DMS79 (cell line): Measurements from ENCODE around the gene INTS4.
"Not testable (repeated sequence)": the region's sequence is repeated elsewhere in the genome, so short reads cannot be mapped to it uniquely, and the experiment has no call there.

ENCODE experiments used
- DNase-seq: peaks from one replicate; lab custom pipeline; 2025; lab: John Stamatoyannopoulos, UW

Gene INTS4, protein sequence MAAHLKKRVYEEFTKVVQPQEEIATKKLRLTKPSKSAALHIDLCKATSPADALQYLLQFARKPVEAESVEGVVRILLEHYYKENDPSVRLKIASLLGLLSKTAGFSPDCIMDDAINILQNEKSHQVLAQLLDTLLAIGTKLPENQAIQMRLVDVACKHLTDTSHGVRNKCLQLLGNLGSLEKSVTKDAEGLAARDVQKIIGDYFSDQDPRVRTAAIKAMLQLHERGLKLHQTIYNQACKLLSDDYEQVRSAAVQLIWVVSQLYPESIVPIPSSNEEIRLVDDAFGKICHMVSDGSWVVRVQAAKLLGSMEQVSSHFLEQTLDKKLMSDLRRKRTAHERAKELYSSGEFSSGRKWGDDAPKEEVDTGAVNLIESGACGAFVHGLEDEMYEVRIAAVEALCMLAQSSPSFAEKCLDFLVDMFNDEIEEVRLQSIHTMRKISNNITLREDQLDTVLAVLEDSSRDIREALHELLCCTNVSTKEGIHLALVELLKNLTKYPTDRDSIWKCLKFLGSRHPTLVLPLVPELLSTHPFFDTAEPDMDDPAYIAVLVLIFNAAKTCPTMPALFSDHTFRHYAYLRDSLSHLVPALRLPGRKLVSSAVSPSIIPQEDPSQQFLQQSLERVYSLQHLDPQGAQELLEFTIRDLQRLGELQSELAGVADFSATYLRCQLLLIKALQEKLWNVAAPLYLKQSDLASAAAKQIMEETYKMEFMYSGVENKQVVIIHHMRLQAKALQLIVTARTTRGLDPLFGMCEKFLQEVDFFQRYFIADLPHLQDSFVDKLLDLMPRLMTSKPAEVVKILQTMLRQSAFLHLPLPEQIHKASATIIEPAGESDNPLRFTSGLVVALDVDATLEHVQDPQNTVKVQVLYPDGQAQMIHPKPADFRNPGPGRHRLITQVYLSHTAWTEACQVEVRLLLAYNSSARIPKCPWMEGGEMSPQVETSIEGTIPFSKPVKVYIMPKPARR

DNA sequence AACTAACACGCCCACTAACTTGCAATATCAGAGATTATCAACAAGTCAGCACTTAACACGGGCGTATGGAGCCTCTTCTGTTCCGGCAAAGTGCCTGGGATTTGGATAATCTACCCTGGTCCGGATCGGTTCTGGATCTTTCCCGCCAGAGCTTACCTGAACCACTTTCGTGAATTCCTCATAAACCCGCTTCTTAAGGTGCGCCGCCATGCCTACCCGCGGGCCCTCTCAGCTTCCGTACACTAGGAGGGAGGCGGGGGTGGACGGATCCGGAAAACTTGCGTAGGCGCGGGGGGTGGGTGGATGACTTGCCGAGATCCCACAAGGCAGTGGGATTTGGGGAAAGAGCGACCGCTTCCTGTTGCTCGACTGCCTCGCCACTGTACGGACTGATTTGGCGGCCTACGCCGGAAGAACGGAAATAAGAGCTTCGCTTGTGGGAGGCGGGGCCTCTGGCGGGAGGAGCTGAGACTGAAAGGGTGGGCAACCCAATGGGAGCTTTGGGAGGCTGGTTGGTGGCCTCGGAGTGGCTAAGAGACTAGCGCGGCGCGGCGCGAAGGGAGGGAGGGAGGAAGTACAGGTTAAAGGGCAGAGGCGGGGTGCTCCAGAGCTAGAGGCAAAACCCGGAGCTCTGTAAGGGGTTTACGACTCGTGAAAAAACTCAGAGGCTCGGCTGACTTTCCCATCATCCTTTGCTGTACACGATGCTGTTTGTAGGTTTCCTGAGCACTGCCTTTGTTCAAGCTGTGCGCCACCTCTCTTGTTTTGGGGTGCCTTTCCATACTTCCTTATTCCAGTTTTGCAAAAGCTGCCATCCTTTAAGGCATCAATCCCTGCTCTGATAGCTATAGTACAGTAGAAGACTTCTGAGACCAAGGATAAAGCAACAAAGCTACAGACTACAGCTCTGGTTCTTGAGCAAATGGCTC is at the start of gene INTS4:
Gene INTS4 (minus strand): TSS at position 235 of the 929 bp plus-strand sequence. CDS start 25 bp downstream, at position 210.
- peak; percentile 100 for DNase-seq

- no peak for DNase-seq
Measured at GRCh38 chr11:78041843-78042440, 47.5 kb upstream of the INTS4 start.

DNA sequence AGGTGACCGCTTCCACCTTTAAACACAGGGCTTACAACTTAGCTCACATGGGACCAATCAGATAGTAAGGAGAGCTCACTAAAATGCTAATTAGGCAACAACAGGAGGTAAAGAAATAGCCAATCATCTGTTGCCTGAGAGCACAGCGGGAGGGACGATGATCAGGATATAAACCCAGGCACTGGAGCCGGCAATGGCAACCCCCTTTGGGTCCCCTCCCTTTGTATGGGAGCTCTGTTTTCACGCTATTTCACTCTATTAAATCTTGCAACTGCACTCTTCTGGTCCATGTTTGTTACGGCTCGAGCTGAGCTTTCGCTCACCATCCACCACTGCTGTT is 46.9 kb upstream of the INTS4 start:
- not testable (repeated sequence) for DNase-seq

- no peak for DNase-seq
Measured at GRCh38 chr11:78040691-78041379, 46.4 kb upstream of the INTS4 start.

DNA sequence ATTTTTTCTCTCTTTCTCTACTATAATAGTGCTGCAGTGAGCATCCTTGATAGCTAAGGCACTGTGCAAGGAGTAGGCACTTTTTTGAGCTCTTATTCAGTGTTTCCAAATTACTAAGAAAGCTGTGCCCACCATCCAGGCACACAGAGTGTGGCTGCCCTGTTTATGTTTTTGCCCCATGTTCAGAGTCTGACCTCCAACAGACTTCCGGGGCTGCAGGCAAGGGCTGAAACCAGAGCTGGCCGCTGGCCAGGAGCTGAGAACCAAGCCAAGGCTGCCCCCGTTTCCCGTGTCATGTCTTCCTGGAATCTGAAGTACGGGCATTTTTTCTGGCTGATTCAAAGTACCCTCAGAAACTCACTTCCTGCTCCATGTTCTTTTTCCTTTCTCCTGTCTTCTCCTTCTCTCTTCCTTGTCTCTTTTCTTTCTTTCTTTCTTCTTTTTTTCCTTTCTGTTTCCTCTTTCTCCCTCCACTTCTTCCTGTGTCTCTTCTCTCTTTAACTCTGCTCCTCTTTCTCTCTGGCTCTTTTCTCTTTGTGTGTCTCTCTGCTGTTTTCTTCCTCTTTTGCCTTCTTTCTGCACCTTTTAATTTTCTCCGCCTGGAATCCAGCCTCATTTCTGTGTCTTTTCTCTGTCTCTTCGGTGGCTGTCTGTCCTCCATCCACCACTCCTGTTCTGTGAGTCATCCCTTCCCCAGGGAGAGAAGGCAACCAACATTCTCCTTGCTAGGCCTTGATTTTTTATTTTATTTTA is 45.6 kb upstream of the INTS4 start:
- peak; percentile 82 for DNase-seq

GRCh38 chr11:78039391-78039918 is 45.0 kb upstream of the INTS4 start:
- DNase-seq, result peak; percentile 72

DNA sequence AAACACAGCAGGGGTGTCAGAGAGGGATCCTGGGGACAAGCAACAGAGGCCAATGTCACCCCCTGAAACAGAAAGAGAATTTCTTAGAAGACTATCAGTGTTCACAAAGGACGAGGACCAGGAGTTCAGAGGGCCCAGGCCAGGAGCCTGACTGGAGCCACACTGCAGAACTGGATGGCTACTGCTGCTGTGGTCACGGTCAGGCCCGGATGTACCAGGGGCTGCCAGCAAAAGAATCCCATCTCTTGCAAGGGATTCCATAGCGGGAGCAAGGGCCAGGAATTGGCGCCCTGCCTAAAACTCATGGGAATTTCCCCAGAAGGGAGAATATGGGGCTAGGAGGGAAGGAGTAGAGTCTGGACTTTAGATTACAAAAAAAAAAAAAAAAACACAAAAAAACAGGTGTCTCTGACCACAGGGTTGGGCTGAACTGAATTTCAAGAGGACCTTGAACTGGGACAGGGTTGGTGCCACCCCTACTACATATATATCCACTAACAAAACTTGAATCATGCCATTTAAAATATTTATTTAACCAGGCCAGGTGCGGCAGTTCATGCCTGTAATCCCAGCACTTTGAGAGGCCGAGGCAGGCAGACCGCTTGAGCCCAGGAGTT is 44.3 kb upstream of the INTS4 start:
- no peak for DNase-seq

DNA sequence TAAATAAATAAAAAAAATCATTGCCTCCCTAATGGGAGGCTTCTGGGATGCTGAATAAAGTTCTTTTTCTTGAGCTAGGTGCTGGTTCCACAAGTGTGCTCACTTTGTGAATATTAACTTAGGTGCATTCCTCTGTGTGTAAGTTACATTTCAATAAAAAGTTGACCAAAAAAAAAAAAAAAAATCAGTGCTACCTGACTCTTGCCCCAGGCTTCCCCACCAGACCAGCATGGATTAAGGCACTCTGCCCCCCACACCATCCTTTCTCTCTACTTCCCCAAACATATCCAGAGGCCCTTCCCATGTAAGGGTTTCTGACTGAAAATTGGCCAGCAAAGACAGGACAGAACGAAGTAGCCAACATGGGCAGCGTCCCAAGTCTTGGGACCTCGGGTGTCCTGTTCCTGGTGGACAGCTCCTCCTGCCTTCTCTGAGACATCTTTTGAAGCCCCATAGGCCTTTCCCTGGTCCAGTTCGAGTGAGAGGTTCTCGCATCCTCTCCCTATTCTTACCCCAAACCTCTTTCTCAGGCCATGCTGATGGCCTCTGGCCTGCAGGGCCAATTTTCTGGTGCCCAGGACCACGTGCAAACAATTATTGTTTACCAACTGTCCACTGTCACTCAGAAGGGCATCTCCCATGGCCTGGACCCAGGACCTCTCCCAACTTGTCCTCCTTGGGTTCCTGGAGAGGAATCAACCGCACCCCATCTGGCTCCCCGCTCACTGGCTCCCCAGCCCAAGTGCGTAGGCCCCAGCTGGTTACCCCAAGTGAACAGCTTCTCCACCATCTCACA is 43.6 kb upstream of the INTS4 start:
- DNase-seq, result no peak

DNA sequence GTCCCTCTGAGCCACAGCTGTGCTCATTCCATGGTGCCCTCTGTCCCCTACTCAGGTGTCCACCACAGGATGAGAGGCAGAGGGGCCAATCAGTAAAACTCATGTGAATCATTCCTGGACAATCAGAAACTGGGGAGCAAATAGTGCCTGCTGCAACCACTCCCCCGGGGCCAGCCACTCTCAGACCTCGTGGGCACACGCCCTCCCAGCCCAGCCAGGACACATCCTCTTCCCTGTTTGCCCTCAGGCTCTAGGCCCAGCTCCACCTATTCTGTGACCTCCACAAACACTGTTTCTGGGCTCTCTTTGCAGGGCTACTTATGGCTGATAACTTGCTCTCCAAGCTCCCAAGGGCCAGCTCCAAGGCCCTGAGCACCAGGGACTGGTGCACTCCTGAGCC is 42.6 kb upstream of the INTS4 start:
- DNase-seq, result peak; percentile 27

DNA sequence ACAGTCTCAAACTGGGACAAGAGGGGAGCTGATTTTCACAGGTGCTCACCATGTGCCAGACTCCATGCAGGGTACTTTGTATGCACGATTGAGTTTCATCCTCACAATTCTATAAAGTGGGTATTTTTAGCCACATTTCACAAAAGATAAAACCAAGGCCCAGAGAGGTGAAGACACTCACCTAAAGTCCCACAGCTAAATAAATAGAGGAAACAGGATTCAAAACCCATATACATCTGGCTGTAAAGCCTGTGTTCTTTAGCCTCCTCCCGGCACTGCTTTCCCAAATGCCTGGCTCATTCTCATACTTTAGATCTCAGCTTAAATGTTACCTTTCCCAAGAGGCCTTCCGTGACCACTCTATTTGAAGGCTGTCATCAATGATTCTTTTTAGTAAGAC is 41.8 kb upstream of the INTS4 start:
- DNase-seq, result no peak

DNA sequence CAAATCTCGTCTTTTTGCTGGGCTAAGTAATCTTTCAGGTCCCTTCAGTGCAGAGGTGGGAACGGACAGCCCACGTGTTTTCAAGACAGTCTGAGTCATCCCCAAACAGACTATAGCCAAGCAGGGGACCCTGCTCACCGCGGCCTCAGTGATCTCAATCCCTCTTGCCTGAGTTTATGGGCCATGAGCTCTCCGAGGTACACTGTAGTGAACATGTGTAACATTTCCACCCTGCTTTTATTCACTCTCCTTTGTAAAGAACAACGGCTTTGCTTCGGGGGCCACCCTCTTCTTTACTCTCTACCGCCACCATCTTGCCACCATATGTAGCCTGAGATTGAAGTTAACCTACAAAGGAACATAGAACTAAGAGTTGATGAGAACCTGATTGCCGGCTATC is 40.2 kb upstream of the INTS4 start:
- DNase-seq, result no peak

- no peak for DNase-seq
Measured at GRCh38 chr11:78033040-78033439, 38.6 kb upstream of the INTS4 start.

- DNase-seq, result no peak
Measured at GRCh38 chr11:78032090-78032489, 37.6 kb upstream of the INTS4 start.

GRCh38 chr11:78031629-78032028 is 37.2 kb upstream of the INTS4 start:
- DNase-seq, result peak; percentile 11

GRCh38 chr11:78030429-78031325 is 36.2 kb upstream of the INTS4 start:
- DNase-seq, result peak; percentile 100

DNA sequence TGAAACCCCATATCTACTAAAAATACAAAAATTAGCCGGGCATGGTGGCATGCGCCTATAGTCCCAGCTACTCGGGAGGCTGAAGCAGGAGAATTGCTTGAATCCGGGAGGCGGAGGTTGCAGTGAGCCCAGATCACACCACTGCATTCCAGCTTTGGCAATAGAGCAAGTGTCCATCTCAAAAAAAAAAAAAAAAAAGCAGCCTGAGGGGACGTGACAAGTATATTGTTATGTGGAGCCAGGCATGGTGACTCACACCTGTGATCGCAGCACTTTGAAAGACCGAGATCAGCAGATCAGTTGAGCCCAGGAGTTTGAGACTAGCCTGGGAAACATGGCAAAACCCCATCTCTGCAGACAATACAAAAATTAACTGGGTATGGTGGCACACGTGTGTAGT is 34.0 kb upstream of the INTS4 start:
- not testable (repeated sequence) for DNase-seq

- DNase-seq, result no peak
Measured at GRCh38 chr11:78027759-78028158, 33.3 kb upstream of the INTS4 start.
